ENCODE measurements around the gene TULP4. TPM values are rescaled to one million over a fixed set of nuclear protein-coding genes. Genes with fewer than 3 reads are reported as not detected.

Gene TULP4
- total and polyA plus RNA-seq, 8 donors, result 1.7 to 237 (median 54.3) TPM

GRCh38 chr6:158284007-158284875, 28.0 kb upstream of the TULP4 start:
- H3K4me1 ChIP-seq, result peaks cover 0 to 44% (median 25%) of the 10 kb centered on the region in 4 donors
- intact Hi-C loops (cut with DNase I; ENCODE audit: low total_unique reads), result no loop called here
- 65 to 75% (median 71%) methylated on average over 11 of the region's 11 CpGs for WGBS, 5 donors
- DNase-seq, result peak in 1 of 2 donors; percentile 75
- H3K27me3 ChIP-seq, result no peaks in the 10 kb centered on the region
- H3K4me3 ChIP-seq, result no peak overlapping the region
- TF ChIP-seq POLR2AphosphoS5 (IDR thresholded peaks at IDR 0.05) (peak in 1 of 3 donors; percentile 34), POLR2A (IDR thresholded peaks at IDR 0.05) (no peak), CTCF (IDR thresholded peaks at IDR 0.05) (no peak), EP300 (IDR thresholded peaks at IDR 0.05) (no peak)
- H3K9me3 ChIP-seq, result no peaks in the 10 kb centered on the region
- H3K27ac ChIP-seq, result peak overlapping the region in 4 of 5 donors; percentile 65 to 82 (median 70)
- H3K36me3 ChIP-seq, result no peaks in the 10 kb centered on the region

DNA sequence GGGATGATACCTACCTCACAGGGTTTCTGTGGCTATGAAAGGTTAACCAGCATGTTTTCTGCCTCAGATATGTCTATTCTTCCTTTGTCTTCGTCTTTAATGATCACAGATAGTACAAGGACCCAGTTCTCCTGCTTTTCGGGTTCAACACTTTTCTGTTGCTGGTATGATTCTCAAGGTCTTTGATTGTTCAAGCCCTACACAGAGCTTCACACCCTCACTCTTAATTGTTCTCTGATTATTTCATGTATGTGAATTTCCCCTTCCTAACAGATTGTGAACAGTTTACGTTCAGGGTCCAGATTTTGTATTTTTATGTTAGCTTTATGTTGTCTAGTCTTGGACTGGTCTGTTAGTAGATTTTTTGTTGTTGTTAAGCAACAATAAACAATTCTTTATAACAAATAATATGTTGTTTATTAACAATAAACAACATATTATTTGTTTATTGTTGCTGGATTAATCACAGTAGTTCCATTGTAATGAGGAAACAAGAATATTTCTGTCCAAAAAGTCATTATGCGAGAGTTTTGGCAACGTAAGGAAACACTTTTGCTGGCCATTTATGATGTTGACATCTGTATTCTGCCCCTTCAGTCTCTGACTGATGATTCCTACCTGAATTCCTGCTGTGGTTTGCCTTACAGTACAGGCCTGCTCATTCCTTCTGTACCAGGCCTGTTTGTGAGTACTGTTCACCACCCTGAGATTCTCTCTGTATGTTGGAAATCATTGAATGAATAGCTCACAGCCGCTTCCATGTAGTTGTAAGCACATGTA, 27.2 kb upstream of the TULP4 start:
- WGBS, 5 donors, result 78 to 84% (median 84%) methylated on average over 6 of the region's 6 CpGs
- no peak overlapping the region for H3K4me3 ChIP-seq
- intact Hi-C loops (cut with DNase I; ENCODE audit: low total_unique reads), result no loop called here
- H3K36me3 ChIP-seq, result no peaks in the 10 kb centered on the region
- no peak for DNase-seq
- H3K27me3 ChIP-seq, result no peaks in the 10 kb centered on the region
- H3K9me3 ChIP-seq, result no peaks in the 10 kb centered on the region
- H3K4me1 ChIP-seq, result peaks cover 0 to 44% (median 25%) of the 10 kb centered on the region in 4 donors
- no peak for TF ChIP-seq POLR2AphosphoS5 (IDR thresholded peaks at IDR 0.05)
- no peak for TF ChIP-seq CTCF (IDR thresholded peaks at IDR 0.05)
- no peak for TF ChIP-seq POLR2A (IDR thresholded peaks at IDR 0.05)
- no peak for TF ChIP-seq EP300 (IDR thresholded peaks at IDR 0.05)
- H3K27ac ChIP-seq, result peak overlapping the region in 4 of 5 donors; percentile 65 to 82 (median 70)

DNA sequence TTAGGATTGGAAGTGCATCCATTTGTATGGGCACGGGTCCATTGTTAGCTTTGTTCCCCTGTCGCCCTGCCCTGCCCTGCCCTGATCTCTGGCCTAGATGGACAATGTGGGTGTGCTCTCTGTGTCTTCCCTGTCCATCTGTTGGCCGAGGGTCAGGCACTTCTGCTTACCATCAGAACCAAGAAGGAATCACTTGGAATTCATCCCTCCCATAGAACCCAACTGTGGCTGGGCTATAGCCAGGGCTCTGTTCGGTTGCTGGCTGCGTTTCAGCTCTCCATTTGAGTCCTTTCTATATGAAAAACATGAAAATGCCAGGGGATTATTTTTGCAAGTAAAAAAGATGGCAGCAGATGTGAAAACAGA, 26.6 kb upstream of the TULP4 start:
- Histone ChIP-seq H3K4me3 (no peak overlapping the region), H3K27ac (peak overlapping the region in 4 of 5 donors; percentile 65 to 82 (median 70)), H3K27me3 (no peaks in the 10 kb centered on the region), H3K4me1 (peaks cover 0 to 44% (median 25%) of the 10 kb centered on the region in 4 donors), H3K9me3 (no peaks in the 10 kb centered on the region), H3K36me3 (no peaks in the 10 kb centered on the region)
- WGBS, 5 donors, result 54 to 71% (median 62%) methylated on average over 5 of the region's 5 CpGs
- TF ChIP-seq POLR2AphosphoS5 (IDR thresholded peaks at IDR 0.05) (no peak), CTCF (IDR thresholded peaks at IDR 0.05) (no peak), POLR2A (IDR thresholded peaks at IDR 0.05) (no peak), EP300 (IDR thresholded peaks at IDR 0.05) (no peak)
- peak in 1 of 2 donors; percentile 45 for DNase-seq
- intact Hi-C loops (cut with DNase I; ENCODE audit: low total_unique reads), result no loop called here

GRCh38 chr6:158286413-158286812, 25.9 kb upstream of the TULP4 start:
- no peaks in the 10 kb centered on the region for H3K27me3 ChIP-seq
- H3K27ac ChIP-seq, result peak overlapping the region in 1 of 5 donors; percentile 82
- intact Hi-C loops (cut with DNase I; ENCODE audit: low total_unique reads), result no loop called here
- peaks cover 0 to 44% (median 25%) of the 10 kb centered on the region in 4 donors for H3K4me1 ChIP-seq
- H3K4me3 ChIP-seq, result no peak overlapping the region
- no peaks in the 10 kb centered on the region for H3K9me3 ChIP-seq
- peak in 1 of 2 donors; percentile 64 for DNase-seq
- H3K36me3 ChIP-seq, result no peaks in the 10 kb centered on the region
- TF ChIP-seq POLR2A (IDR thresholded peaks at IDR 0.05) (no peak), EP300 (IDR thresholded peaks at IDR 0.05) (no peak), POLR2AphosphoS5 (IDR thresholded peaks at IDR 0.05) (no peak), CTCF (IDR thresholded peaks at IDR 0.05) (no peak)
- WGBS, 5 donors, result 28 to 64% (median 45%) methylated on average over 1 of the region's 1 CpG
